GM18499 (cell line): ENCODE data around the gene DNAJC7.

ENCODE experiments used
- ATAC-seq: cut with Tn5 transposase; IDR thresholded peaks from one replicate; pipeline ENCODE4 v1.9.1; 2021; ENCODE audit warnings: moderate number of reproducible peaks; ENCODE audit not compliant: insufficient read depth, unreplicated experiment

The DNAJC7 gene

GRCh38 chr17:41930009-41930832 is 87.0 kb downstream of the DNAJC7 start, which contains the start of gene ODAD4:
Gene ODAD4 (plus strand): TSS chr17:41930617. CDS start chr17:41930724, 107 bp downstream.
- ATAC-seq = peak; percentile 79

DNA sequence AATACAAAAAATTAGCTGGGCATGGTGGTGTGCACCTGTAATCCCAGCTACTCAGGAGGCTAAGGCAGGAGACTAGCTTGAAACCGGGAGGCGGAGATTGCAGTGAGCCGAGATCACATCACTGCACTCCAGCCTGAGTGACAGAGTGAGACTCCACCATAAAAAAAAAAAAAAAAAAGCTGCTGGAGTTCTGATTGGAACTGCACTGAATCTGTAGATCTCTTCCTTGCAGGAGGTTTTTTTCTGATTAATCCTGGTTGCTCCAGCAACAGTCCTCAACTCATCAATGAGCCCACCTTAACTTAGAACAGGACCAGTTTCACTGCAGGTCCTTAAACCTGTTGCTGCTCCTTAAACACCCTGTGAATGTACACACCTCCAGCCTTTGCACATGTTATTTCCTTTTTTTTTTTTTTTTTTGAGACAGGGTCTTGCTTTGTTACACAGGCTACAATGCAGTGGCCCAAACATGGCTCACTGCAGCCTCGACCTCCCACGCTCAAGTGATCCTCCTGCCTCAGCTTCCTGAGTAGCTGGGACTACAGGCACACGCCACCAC is 88.5 kb downstream of the DNAJC7 start:
- ATAC-seq = no peak
